OCI-LY1 (cell line): Measurements from ENCODE around the gene SPOPL.

Experiments
- EZH2 ChIP-seq: fragments of 200-600 bp; sonication (generic), shearing (Covaris generic); IDR thresholded peaks from 2 replicates; pipeline ENCODE4 v1.8.0; 2017; ENCODE audit warnings: borderline replicate concordance, mixed run types, mild to moderate bottlenecking, antibody characterized with exemption, low read length, moderate library complexity, mixed read lengths
- TF ChIP-seq, protein P1 (sequence below): fragments of 200-600 bp; sonication (generic), shearing (Covaris generic); IDR thresholded peaks from 2 replicates; pipeline ENCODE4 v1.5.1; 2017; ENCODE audit warnings: mild to moderate bottlenecking, antibody characterized with exemption, low read length, moderate library complexity, mixed read lengths

DNA sequence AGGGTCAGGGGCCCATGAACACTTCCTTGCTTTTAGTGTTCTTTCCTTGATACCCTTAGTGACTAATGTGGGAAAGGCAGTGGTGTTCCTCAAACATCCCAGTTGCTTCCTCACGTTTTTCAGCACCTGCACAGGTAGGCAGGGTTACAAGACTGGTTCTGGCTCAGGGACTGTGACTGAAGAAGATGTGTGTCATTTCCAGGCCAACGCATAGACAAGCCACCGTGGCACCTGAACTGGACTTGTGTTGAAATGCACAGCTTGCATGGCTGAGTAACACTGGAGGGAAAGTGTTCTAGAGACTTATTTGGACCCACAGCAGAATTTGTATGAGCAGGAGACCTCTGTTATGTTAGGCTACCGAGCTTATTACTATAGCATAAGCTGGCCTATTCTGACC is 107.9 kb downstream of the SPOPL start:
- TF ChIP-seq, protein P1, sequence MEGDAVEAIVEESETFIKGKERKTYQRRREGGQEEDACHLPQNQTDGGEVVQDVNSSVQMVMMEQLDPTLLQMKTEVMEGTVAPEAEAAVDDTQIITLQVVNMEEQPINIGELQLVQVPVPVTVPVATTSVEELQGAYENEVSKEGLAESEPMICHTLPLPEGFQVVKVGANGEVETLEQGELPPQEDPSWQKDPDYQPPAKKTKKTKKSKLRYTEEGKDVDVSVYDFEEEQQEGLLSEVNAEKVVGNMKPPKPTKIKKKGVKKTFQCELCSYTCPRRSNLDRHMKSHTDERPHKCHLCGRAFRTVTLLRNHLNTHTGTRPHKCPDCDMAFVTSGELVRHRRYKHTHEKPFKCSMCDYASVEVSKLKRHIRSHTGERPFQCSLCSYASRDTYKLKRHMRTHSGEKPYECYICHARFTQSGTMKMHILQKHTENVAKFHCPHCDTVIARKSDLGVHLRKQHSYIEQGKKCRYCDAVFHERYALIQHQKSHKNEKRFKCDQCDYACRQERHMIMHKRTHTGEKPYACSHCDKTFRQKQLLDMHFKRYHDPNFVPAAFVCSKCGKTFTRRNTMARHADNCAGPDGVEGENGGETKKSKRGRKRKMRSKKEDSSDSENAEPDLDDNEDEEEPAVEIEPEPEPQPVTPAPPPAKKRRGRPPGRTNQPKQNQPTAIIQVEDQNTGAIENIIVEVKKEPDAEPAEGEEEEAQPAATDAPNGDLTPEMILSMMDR: no peak
- no peak for TF ChIP-seq EZH2
